SU-DHL-6 (cell line): Measurements from ENCODE around the gene GPRC5D.

Source experiments
- H2AFZ ChIP-seq: fragments of 200-600 bp; sonication (generic); 2 replicates; pipeline ENCODE4 v1.6.1; 2014; ENCODE audit warnings: low read depth, mild to moderate bottlenecking, moderate library complexity, mixed read lengths, antibody characterized with exemption, low read length; ENCODE audit not compliant: severe bottlenecking
- H3F3A ChIP-seq: fragments of 200-600 bp; shearing (Covaris generic); 2 replicates; pipeline ENCODE4 v1.6.0; 2016; ENCODE audit warnings: antibody characterized with exemption, mild to moderate bottlenecking; ENCODE audit not compliant: insufficient read depth
- H3K27ac ChIP-seq: fragments of 200-600 bp; sonication (generic); 2 replicates; pipeline ENCODE4 v1.5.1; 2016; ENCODE audit warnings: low read depth, mild to moderate bottlenecking, low read length, moderate library complexity, mixed read lengths
- H3K27me3 ChIP-seq: fragments of 200-600 bp; sonication (generic), shearing (Covaris generic); 2 replicates; pipeline ENCODE4 v1.6.0; 2014; ENCODE audit warnings: mild to moderate bottlenecking, low read length
- H3K36me3 ChIP-seq: fragments of 200-600 bp; sonication (generic); 2 replicates; pipeline ENCODE4 v1.6.1; 2014; ENCODE audit warnings: mild to moderate bottlenecking, low read length, mixed read lengths
- H3K4me2 ChIP-seq: fragments of 300-600, 200-600 bp; shearing (Covaris generic), sonication (generic); 2 replicates; pipeline ENCODE4 v1.6.0; 2014; ENCODE audit warnings: low read length, low read depth, mild to moderate bottlenecking; ENCODE audit not compliant: poor library complexity, severe bottlenecking
- H3K4me3 ChIP-seq: fragments of 200-600 bp; sonication (generic); 2 replicates; pipeline ENCODE4 v1.5.1; 2014; ENCODE audit warnings: antibody characterized with exemption, low read length, mild to moderate bottlenecking, mixed read lengths; ENCODE audit not compliant: insufficient read depth, poor library complexity, severe bottlenecking
- H3K79me2 ChIP-seq: fragments of 200-600 bp; sonication (generic); 2 replicates; pipeline ENCODE4 v1.6.1; 2014; ENCODE audit warnings: mild to moderate bottlenecking, low read length, moderate library complexity; ENCODE audit not compliant: insufficient read depth
- H3K9ac ChIP-seq: fragments of 200-600 bp; sonication (generic); 2 replicates; pipeline ENCODE4 v1.7.0; 2014; ENCODE audit warnings: mild to moderate bottlenecking, low read length
- H3K9me2 ChIP-seq: fragments of 200-600 bp; sonication (generic); replicated peaks from 2 replicates; pipeline ENCODE4 v1.6.1; 2014; ENCODE audit warnings: low read length; ENCODE audit not compliant: insufficient read depth
- H3K9me3 ChIP-seq: fragments of 200-600 bp; sonication (generic); 2 replicates; pipeline ENCODE4 v1.6.1; 2014; ENCODE audit warnings: low read length, mixed read lengths; ENCODE audit not compliant: insufficient read depth
- H4K20me1 ChIP-seq: fragments of 200-600 bp; sonication (generic); 2 replicates; pipeline ENCODE4 v1.6.1; 2014; ENCODE audit warnings: low read depth, mild to moderate bottlenecking, antibody characterized with exemption, low read length, moderate library complexity, mixed read lengths
- CTCF ChIP-seq: fragments of 200-600 bp; sonication (generic); IDR thresholded peaks from one replicate; pipeline ENCODE4 v1.5.1; 2017; ENCODE audit warnings: antibody characterized with exemption, mild to moderate bottlenecking, low read length, moderate library complexity; ENCODE audit not compliant: insufficient read depth, poor library complexity, severe bottlenecking
- EZH2phosphoT487 ChIP-seq: fragments of 200-600 bp; sonication (generic), shearing (Covaris generic); conservative IDR thresholded peaks from 2 replicates; pipeline ENCODE4 v1.6.1; 2018; ENCODE audit warnings: mild to moderate bottlenecking, antibody characterized with exemption, low read length, moderate library complexity, mixed read lengths

GPRC5D gene

GRCh38 chr12:12982331-12982730 is 30.4 kb upstream of the GPRC5D start:
- Histone ChIP-seq H2AFZ (no peak overlapping the region), H3K27ac (no peak overlapping the region), H3K9me3 (no peaks in the 10 kb centered on the region), H3K79me2 (no peaks in the 10 kb centered on the region), H3F3A (no peaks in the 10 kb centered on the region), H3K4me3 (no peak overlapping the region), H3K9me2 (no peaks in the 10 kb centered on the region), H3K36me3 (no peaks in the 10 kb centered on the region), H4K20me1 (no peaks in the 10 kb centered on the region), H3K9ac (no peak overlapping the region), H3K4me2 (no peak overlapping the region), H3K27me3 (no peaks in the 10 kb centered on the region)
- no peak for TF ChIP-seq EZH2phosphoT487
- no peak for TF ChIP-seq CTCF

GRCh38 chr12:12979731-12980259 is 27.8 kb upstream of the GPRC5D start:
- no peak overlapping the region for H3K4me2 ChIP-seq
- no peak overlapping the region for H3K9ac ChIP-seq
- no peaks in the 10 kb centered on the region for H3F3A ChIP-seq
- H3K79me2 ChIP-seq, result no peaks in the 10 kb centered on the region
- H2AFZ ChIP-seq, result no peak overlapping the region
- H3K27me3 ChIP-seq, result no peaks in the 10 kb centered on the region
- no peak overlapping the region for H3K4me3 ChIP-seq
- no peak for TF ChIP-seq CTCF
- TF ChIP-seq EZH2phosphoT487, result no peak
- no peak overlapping the region for H3K27ac ChIP-seq
- no peaks in the 10 kb centered on the region for H4K20me1 ChIP-seq
- H3K9me3 ChIP-seq, result no peaks in the 10 kb centered on the region
- H3K9me2 ChIP-seq, result no peaks in the 10 kb centered on the region
- H3K36me3 ChIP-seq, result no peaks in the 10 kb centered on the region

- Histone ChIP-seq H3K9me3 (no peaks in the 10 kb centered on the region), H3K27ac (no peak overlapping the region), H3K9ac (no peak overlapping the region), H3K27me3 (no peaks in the 10 kb centered on the region), H3K4me3 (no peak overlapping the region), H3K4me2 (no peak overlapping the region), H3K36me3 (no peaks in the 10 kb centered on the region), H2AFZ (no peak overlapping the region), H3K9me2 (no peaks in the 10 kb centered on the region), H3K79me2 (no peaks in the 10 kb centered on the region), H4K20me1 (no peaks in the 10 kb centered on the region), H3F3A (no peaks in the 10 kb centered on the region)
- TF ChIP-seq EZH2phosphoT487 (no peak), CTCF (no peak)
Measured at GRCh38 chr12:12979126-12979525, 27.2 kb upstream of the GPRC5D start.
